HG03060 (cell line): ENCODE results near the gene CREBBP.

Experiments
- ATAC-seq: cut with Tn5 transposase; IDR thresholded peaks from one replicate; pipeline ENCODE4 v1.9.1; 2021; ENCODE audit warnings: low read depth, moderate number of reproducible peaks; ENCODE audit not compliant: unreplicated experiment

Gene CREBBP

GRCh38 chr16:3800477-3801270 lies 79.8 kb downstream of the CREBBP start:
- no peak for ATAC-seq

DNA sequence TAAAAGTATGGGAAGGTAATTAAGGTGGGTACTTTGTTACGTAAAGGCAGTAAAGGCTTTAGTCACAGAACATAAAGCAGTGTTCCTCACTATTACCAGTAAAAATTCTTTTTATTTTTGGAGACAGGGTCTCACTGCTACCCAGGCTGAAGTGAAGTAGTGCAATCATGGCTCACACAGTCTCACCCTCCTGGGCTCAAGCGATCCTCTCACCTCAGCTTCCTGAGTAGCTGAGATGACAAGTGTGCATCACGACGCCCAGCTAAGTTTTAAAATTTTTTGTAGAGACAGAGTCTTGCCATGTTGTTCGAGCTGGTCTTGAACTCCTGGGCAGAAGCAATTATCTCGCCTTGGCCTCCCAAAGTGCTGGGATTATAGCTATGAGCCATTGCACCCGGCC lies 80.5 kb downstream of the CREBBP start:
- ATAC-seq: no peak

DNA sequence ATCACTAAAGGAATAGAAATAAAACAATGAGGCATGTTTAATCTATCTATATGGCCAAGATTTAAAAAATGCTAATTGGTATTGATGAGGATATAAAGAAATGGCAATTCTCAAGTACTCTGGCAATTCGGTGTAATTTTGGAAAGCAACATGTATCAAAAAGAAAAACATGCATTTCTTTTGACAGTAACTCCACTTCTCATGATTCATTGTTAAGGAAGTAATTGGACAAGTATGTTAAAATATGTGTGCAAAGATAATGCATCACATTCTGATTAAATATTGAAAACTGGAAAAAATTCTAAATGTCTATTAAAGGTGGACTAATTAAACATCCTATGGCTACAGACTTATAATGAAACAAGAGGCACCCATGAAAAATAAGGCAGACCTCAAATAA lies 81.2 kb downstream of the CREBBP start:
- no peak for ATAC-seq

GRCh38 chr16:3798838-3799237 lies 81.7 kb downstream of the CREBBP start:
- ATAC-seq: no peak

GRCh38 chr16:3797904-3798811 lies 82.4 kb downstream of the CREBBP start:
- ATAC-seq: no peak

DNA sequence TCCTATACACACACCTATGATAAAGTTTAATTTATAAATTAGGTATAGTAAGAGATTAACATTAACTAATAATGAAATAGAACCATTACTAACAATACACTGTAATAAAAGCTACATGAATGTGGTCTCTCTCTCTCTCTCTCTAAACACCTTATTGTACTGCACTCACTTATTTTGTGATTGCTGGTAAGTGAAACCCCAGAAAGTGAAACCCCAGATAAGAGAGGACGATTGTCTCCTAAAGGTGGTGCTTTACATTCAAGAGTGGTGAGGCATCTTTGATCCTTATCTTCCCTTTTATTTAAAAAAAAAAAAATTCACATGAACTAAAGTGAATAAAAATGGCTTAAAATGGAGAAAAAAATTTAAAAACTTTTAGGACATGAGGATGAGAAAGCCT lies 83.0 kb downstream of the CREBBP start:
- ATAC-seq: no peak

DNA sequence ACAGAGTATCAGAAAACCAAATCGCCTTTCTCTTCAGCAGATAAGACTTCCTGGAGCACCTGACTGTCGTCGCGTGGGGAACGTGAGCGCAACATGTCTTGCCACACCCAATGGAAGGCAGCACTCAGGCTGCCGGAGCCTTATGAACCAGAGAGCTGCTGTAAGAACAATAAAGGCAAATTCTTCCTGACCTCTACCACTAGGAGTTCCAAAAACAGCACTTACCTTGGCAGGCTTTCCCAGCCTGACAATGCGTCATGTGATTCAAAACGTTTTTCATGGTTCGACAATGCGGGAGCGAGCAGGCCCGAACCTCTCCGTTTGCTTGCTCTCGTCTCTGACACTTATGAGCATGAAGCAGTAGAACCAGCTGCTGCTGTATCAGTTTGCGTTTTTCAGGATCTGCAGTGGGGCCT lies 87.3 kb downstream of the CREBBP start:
- no peak for ATAC-seq

DNA sequence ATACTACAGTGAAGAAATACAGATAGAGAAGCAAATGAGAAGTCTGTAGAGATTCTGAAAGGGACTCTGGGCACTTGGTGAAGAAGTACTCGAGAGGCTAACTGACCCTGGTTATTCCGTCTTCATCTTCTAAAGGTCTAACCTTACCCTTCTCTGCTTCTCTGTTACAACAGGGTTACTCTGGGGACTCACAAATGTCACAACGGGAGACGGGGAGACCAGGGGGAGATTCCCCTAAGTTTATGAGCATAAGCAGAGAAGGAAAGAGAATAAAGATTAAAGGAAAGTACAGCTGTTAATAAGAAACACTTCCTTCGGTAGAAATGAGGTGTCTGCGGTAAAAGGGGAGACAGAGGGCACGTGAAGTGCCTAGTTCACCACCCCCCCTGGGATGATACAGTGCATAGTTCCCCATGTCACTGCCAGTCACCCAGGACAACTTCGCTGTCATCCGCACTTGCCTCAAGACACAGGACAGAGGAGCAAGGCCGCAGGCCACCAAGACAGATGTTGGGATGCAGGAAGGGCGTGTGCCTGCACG lies 88.0 kb downstream of the CREBBP start:
- ATAC-seq: no peak

DNA sequence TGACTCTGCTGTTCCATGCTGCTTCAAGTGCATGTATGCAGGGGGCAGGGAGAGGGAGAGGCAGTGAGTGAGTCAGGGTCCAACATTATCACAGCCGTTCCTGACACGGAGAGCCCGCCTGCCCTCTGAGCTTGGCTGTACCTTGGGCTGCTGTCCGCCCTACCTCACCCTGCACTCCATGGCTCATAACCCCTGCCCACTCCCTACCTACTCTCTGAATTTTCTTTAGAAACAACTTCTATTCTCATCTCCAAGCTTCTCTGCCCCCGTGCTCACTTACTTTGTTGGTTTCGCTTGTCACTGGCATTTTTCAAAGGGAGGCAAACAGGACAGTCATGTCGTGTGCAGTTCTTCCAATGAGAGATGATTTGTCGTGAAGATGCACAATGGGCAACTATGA lies 88.8 kb downstream of the CREBBP start:
- ATAC-seq: no peak

DNA sequence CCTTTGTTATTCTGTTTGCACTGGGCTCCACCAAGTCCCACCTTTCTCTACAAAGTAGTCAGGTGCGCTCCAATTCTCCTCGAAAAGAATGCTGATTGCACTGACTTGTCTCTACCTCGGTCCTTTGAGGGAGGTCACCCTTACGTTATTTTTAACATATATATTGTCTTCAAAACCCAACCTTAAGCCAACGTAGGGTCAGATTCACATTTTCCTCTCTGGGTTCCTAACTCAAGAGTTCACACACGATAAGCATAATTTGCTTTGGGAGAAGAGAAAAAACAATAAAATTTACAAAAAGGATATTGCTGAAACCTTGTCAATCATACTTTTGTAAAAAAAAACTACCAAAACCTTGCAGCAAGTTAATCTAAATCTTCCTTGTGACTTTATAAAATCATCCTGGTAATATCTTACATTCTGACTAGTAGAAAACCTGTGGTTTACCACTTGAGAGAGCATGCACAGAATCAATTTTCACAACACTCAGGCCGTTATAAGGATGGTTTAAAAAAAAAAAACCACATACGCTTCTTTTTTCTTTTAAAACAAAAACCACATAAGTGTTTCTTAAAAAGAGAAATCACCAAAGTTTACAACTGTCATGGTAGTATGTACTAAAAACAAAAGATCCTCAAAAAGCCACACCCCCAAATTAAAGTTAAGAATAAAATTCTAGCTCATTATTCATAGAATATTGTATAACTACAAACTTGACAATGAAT lies 91.0 kb downstream of the CREBBP start:
- ATAC-seq: no peak

GRCh38 chr16:3788711-3789374 lies 91.7 kb downstream of the CREBBP start:
- no peak for ATAC-seq

GRCh38 chr16:3787924-3788661 lies 92.4 kb downstream of the CREBBP start:
- ATAC-seq: no peak

GRCh38 chr16:3785413-3785812 lies 95.1 kb downstream of the CREBBP start:
- no peak for ATAC-seq

DNA sequence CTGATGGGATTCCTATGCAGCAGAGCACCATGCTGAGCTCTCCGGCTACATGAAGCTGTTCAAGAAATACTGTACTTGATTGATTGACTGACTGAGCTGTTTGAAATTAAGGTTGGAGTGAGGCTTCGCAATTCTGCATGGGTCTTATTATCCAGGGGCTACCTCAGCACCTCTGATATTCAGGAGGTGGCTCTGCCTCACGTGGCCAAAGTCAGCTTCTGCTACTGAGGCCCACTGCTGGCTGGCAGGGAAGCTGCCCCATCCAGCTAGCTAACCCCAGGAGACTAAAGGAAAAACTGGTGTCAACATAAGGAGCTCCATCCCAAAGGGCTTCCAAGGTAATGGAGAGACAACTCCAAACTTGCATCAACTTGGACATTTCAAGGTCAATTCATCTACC lies 97.0 kb downstream of the CREBBP start:
- no peak for ATAC-seq

GRCh38 chr16:3782566-3782965 lies 97.9 kb downstream of the CREBBP start:
- no peak for ATAC-seq

- ATAC-seq: no peak
Observed at GRCh38 chr16:3781421-3781820, 99.1 kb downstream of the CREBBP start.

GRCh38 chr16:3780570-3780969 lies 99.9 kb downstream of the CREBBP start:
- no peak for ATAC-seq

DNA sequence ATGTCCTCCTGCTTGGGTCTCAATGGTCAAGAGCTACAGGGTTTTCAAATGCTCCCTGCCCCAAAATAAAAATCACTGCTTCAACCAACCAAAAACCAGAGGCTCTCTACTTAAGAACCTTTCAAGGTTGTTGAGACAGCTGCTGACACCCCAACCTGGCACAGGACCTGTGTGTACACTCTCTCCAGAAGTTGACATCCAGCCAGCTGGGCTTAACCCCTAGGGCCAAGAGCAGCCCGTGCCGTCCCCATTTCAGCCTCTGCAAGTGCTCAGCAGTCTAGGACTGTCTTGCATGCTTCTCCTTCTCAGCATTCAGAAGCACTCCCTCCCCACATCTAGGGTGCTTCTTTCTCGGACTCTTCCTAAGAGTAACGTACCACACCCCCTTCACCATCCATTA lies 104.2 kb downstream of the CREBBP start:
- no peak for ATAC-seq

DNA sequence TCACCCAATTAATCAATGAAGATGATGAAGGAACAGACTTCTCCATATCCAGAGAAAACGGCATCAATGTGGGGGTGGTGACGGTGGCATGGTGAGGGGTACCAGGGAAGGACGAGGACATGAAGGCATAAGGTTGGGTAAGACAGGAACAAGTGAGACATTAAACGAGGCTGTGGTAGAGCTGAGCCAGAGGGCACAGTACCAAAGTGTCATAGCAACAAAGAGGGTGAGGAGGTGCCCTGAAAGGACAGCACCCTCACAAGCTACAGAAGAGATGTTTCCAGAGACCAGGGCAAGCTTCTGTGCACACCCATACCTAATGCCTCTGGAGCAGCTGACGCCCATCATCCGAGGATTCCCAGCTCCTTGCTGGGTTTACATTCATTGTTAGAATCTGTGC lies 105.7 kb downstream of the CREBBP start:
- ATAC-seq: no peak
